SK-N-SH (cell line): ENCODE measurements around the gene NDRG2. TPM values are rescaled to one million over a fixed set of nuclear protein-coding genes. Genes with fewer than 3 reads are reported as not detected.

ENCODE experiments used
- CTCF ChIA-PET: fragments of 300-600, 350-600 bp; formaldehyde crosslinking; extraction: SDS; loops from one replicate; lab custom pipeline; 2021; lab: Yijun Ruan, JAX
- POLR2A ChIA-PET: fragments of 350-600 bp; sonication (Branson Sonifier 250); formaldehyde crosslinking; extraction: SDS; loops from one replicate; lab custom pipeline; 2020; ENCODE audit warnings: antibody characterized with exemption, inconsistent platforms; lab: Yijun Ruan, JAX
- DNase-seq: peaks from one replicate; pipeline ENCODE4 v3.0.0; 2012
- H2AFZ ChIP-seq: fragments of 200-600 bp; sonication (generic); 2 replicates; pipeline ENCODE4 v1.8.1; 2016; ENCODE audit warnings: antibody characterized with exemption, mild to moderate bottlenecking, low read depth
- H3F3A ChIP-seq: fragments of 200-600 bp; sonication (generic); replicated peaks from 2 replicates; pipeline ENCODE3; 2016; ENCODE audit warnings: antibody characterized with exemption, mild to moderate bottlenecking; ENCODE audit not compliant: insufficient read depth
- H3K27ac ChIP-seq, 2 experiments: fragments of 200-500 bp in 1 of 2; fragments of 200-600 bp in 1 of 2; sonication (Bioruptor generic) in 1 of 2; sonication (generic), shearing (Covaris generic) in 1 of 2; 2 replicates each; pipeline versions ENCODE4 v1.5.1 to v1.6.1; 2014 to 2016; ENCODE audit warnings: low read depth in 2 of 2, inconsistent platforms in 1 of 2, low read length in 1 of 2, mild to moderate bottlenecking in 1 of 2, mixed read lengths in 1 of 2
- H3K27me3 ChIP-seq: fragments of 200-600 bp; sonication (generic), shearing (Covaris generic); 2 replicates; pipeline ENCODE4 v1.6.1; 2016; ENCODE audit warnings: mixed run types; ENCODE audit not compliant: insufficient read depth
- H3K36me3 ChIP-seq, 2 experiments: fragments of 200-500 bp in 1 of 2; fragments of 200-600 bp in 1 of 2; sonication (Bioruptor generic) in 1 of 2; sonication (generic) in 1 of 2; replicated peaks in 1 of 2; 2 replicates each; pipeline versions ENCODE3 to v1.5.1; 2014 to 2016; ENCODE audit warnings: low read length in 1 of 2, mild to moderate bottlenecking in 1 of 2; ENCODE audit not compliant: insufficient read depth in 2 of 2, control insufficient read depth in 1 of 2
- H3K4me1 ChIP-seq, 2 experiments: fragments of 200-500 bp in 1 of 2; fragments of 200-600 bp in 1 of 2; sonication (Bioruptor generic) in 1 of 2; sonication (generic), shearing (Covaris generic) in 1 of 2; 2 replicates each; pipeline versions ENCODE4 v1.5.1 to v1.6.1; 2014 to 2016; ENCODE audit warnings: low read depth in 1 of 2, low read length in 1 of 2, mixed run types in 1 of 2; ENCODE audit not compliant: insufficient read depth in 2 of 2, control insufficient read depth in 1 of 2
- H3K4me2 ChIP-seq: fragments of 200-600 bp; sonication (generic), shearing (Covaris generic); 2 replicates; pipeline ENCODE4 v1.6.1; 2017; ENCODE audit warnings: mixed run types
- H3K4me3 ChIP-seq, 2 experiments: fragments of 200-500 bp in 1 of 2; fragments of 200-600 bp in 1 of 2; sonication (Bioruptor generic) in 1 of 2; sonication (generic), shearing (Covaris generic) in 1 of 2; 2 replicates each; pipeline versions ENCODE4 v1.5.1 to v1.8.1; 2014 to 2016; ENCODE audit warnings: low read depth in 2 of 2, inconsistent platforms in 1 of 2, low read length in 1 of 2, mild to moderate bottlenecking in 1 of 2, mixed read lengths in 1 of 2, moderate library complexity in 1 of 2
- H3K79me2 ChIP-seq: fragments of 200-600 bp; sonication (generic); 2 replicates; pipeline ENCODE4 v1.8.1; 2017; ENCODE audit warnings: mild to moderate bottlenecking; ENCODE audit not compliant: insufficient read depth
- H3K9ac ChIP-seq: fragments of 200-600 bp; sonication (generic); 2 replicates; pipeline ENCODE4 v1.6.1; 2017; ENCODE audit warnings: mixed run types
- H3K9me2 ChIP-seq: fragments of 200-600 bp; sonication (generic); 2 replicates; pipeline ENCODE4 v1.6.1; 2017; ENCODE audit warnings: mixed run types
- H3K9me3 ChIP-seq: fragments of 200-600 bp; sonication (generic); 2 replicates; pipeline ENCODE4 v1.6.1; 2017; ENCODE audit warnings: mixed run types, mild to moderate bottlenecking, moderate library complexity
- H4K20me1 ChIP-seq: fragments of 200-600 bp; sonication (generic); 2 replicates; pipeline ENCODE4 v1.6.1; 2017; ENCODE audit warnings: mild to moderate bottlenecking, mixed run types; ENCODE audit not compliant: insufficient read depth
- CHD2 ChIP-seq: fragments of 150-350 bp; IDR thresholded peaks from 2 replicates; pipeline ENCODE4 v1.6.1; 2018; ENCODE audit warnings: low read length; ENCODE audit not compliant: partially characterized antibody
- FOSL2 ChIP-seq: IDR thresholded peaks from 2 replicates; pipeline ENCODE4 v1.4.0; 2012; ENCODE audit warnings: low read depth, mild to moderate bottlenecking, moderate library complexity, borderline replicate concordance
- FOXJ3 ChIP-seq: sonication (generic); formaldehyde crosslinking; IDR thresholded peaks from 2 replicates; pipeline ENCODE4 v1.5.1; 2020; ENCODE audit warnings: mild to moderate bottlenecking, missing genetic modification reagents
- FOXM1 ChIP-seq: IDR thresholded peaks from 2 replicates; pipeline ENCODE4 v1.4.0; 2012; ENCODE audit warnings: low read depth, mild to moderate bottlenecking
- IRF3 ChIP-seq: fragments of 150-350 bp; IDR thresholded peaks from 2 replicates; pipeline ENCODE4 v1.6.1; 2016; ENCODE audit warnings: mild to moderate bottlenecking, low read depth, low read length
- MAX ChIP-seq: IDR thresholded peaks from 2 replicates; pipeline ENCODE4 v1.4.0; 2012; ENCODE audit warnings: low read depth
- MEF2A ChIP-seq: IDR thresholded peaks from 2 replicates; pipeline ENCODE4 v1.4.0; 2012; ENCODE audit warnings: low read depth, borderline replicate concordance
- MXI1 ChIP-seq: IDR thresholded peaks from 2 replicates; pipeline ENCODE4 v1.6.1; 2012; ENCODE audit warnings: mild to moderate bottlenecking, low read depth, low read length, improper control_type of control experiment
- NFIC ChIP-seq: IDR thresholded peaks from 2 replicates; pipeline ENCODE4 v1.4.0; 2012; ENCODE audit warnings: borderline replicate concordance
- PBX3 ChIP-seq: IDR thresholded peaks from 2 replicates; pipeline ENCODE4; 2012
- RAD21 ChIP-seq: IDR thresholded peaks from 2 replicates; pipeline ENCODE4 v1.6.1; 2012; ENCODE audit warnings: mild to moderate bottlenecking, low read length
- RCOR1 ChIP-seq: fragments of 150-350 bp; IDR thresholded peaks from 2 replicates; pipeline ENCODE4 v1.6.1; 2017; ENCODE audit warnings: antibody characterized with exemption, low read length
- RFX5 ChIP-seq: IDR thresholded peaks from 2 replicates; pipeline ENCODE4 v1.6.1; 2012; ENCODE audit warnings: mild to moderate bottlenecking, improper control_type of control experiment, low read length
- USF2 ChIP-seq: fragments of 150-350 bp; IDR thresholded peaks from 2 replicates; pipeline ENCODE4 v1.6.1; 2017; ENCODE audit warnings: antibody characterized with exemption, low read length, low read depth, borderline replicate concordance
- ZBTB33 ChIP-seq: IDR thresholded peaks from 2 replicates; pipeline ENCODE4 v1.4.0; 2012; ENCODE audit warnings: low read depth, borderline replicate concordance
- WGBS: methylation state at CpG from one replicate; pipeline ENCODE4 v1.1.6; 2017; ENCODE audit warnings: low lambda C conversion rate; 5-methylcytosine and 5-hydroxymethylcytosine counted together
- polyA plus RNA-seq, 3 experiments: library from polyadenylated mRNA; depleted of rRNA; stranded (reverse); fragments of >200 nt; gene quantifications; 2 replicates each; pipeline ENCODE4 v1.2.3, GENCODE V29; 2012

The NDRG2 gene
- polyA plus RNA-seq, 1 of the 3 experiments (the other 2 are of a cell fraction) = 15.8 TPM

GRCh38 chr14:21030531-21030930 is 5.7 kb upstream of the NDRG2 start (continued):
- TF ChIP-seq ZBTB33 (no peak), CHD2 (no peak)
- TF ChIP-seq, all 33 proteins: peak for 0

- Histone ChIP-seq H3K9me2 (no peaks in the 10 kb centered on the region), H3K27ac (no peak within 1 kb of the TSS), H3K4me3 (no peak within 1 kb of the TSS), H3K27me3 (peaks cover 42% of the 10 kb centered on the region; the same call in 1 of the 2 replicates), H3K79me2 (no peaks in the 10 kb centered on the region), H3K36me3 (no peaks in the 10 kb centered on the region), H3K9ac (no peak within 1 kb of the TSS), H3K9me3 (no peaks in the 10 kb centered on the region), H2AFZ (no peak within 1 kb of the TSS)
- 70% methylated on average over 5 of the region's 5 CpGs for WGBS
- ChIA-PET POLR2A (no interaction called here), CTCF (interaction anchor here (0.7 to 4.9 kb wide), 6 partner anchors 10 to 63 kb away, joined by 3 to 43 read pairs (median 4); no protein-coding TSS in a partner anchor)
- DNase-seq = no peak
- no peak for TF ChIP-seq FOXM1
- no peak for TF ChIP-seq MAX
- TF ChIP-seq CHD2 = no peak
- TF ChIP-seq FOXJ3 (CRISPR knock-in tag) = no peak
- no peak for TF ChIP-seq RCOR1
- TF ChIP-seq RFX5 = no peak
- TF ChIP-seq RAD21 = no peak
- TF ChIP-seq USF2 = no peak
- TF ChIP-seq MXI1 = no peak
- TF ChIP-seq, all 33 proteins: peak for 0
- no peaks in the 10 kb centered on the region for H4K20me1 ChIP-seq
- H3K4me2 ChIP-seq = no peak within 1 kb of the TSS
- H3K4me1 ChIP-seq = peaks cover 0 to 3% of the 10 kb centered on the region in 2 experiments; a peak in 1 of 4 replicates
- no peaks in the 10 kb centered on the region for H3F3A ChIP-seq
Measured at GRCh38 chr14:21029917-21030316, 5.1 kb upstream of the NDRG2 start, which contains the start of gene TPPP2. TPPP2 (plus strand) TSS chr14:21030217; CDS start chr14:21030582, 365 bp downstream.

GRCh38 chr14:21026988-21027315 is 2.1 kb upstream of the NDRG2 start:
- no peaks in the 10 kb centered on the region for H3K9me3 ChIP-seq
- WGBS = 61% methylated on average over 3 of the region's 3 CpGs
- no peaks in the 10 kb centered on the region for H3K36me3 ChIP-seq
- H4K20me1 ChIP-seq = no peaks in the 10 kb centered on the region
- H3K4me3 ChIP-seq = no peak overlapping the region
- CTCF ChIA-PET = interaction anchor here (1.1 to 4.9 kb wide), 6 partner anchors 12 to 487 kb away, joined by 4 to 43 read pairs (median 6); no protein-coding TSS in a partner anchor
- no peaks in the 10 kb centered on the region for H3K79me2 ChIP-seq
- POLR2A ChIA-PET = no interaction called here
- H3K9me2 ChIP-seq = no peaks in the 10 kb centered on the region
- H3K27me3 ChIP-seq = peaks cover 24% of the 10 kb centered on the region; the same call in 1 of the 2 replicates
- no peak overlapping the region for H2AFZ ChIP-seq
- no peak overlapping the region for H3K9ac ChIP-seq
- no peak overlapping the region for H3K4me2 ChIP-seq
- H3K27ac ChIP-seq = no peak overlapping the region
- H3F3A ChIP-seq = no peaks in the 10 kb centered on the region
- DNase-seq = no peak
- peaks cover 0 to 10% of the 10 kb centered on the region in 2 experiments; a peak in 1 of 4 replicates for H3K4me1 ChIP-seq
- TF ChIP-seq IRF3 (no peak), RCOR1 (no peak), MAX (no peak), NFIC (no peak), FOXJ3 (CRISPR knock-in tag) (no peak), ZBTB33 (no peak), FOSL2 (no peak), USF2 (no peak), PBX3 (no peak), MEF2A (no peak), CHD2 (no peak)
